ENCODE measurements around the gene IL1RAPL1. TPM values are rescaled to one million over a fixed set of nuclear protein-coding genes. Genes with fewer than 3 reads are reported as not detected.
"Not testable (repeated sequence)": the region's sequence is repeated elsewhere in the genome, so short reads cannot be mapped to it uniquely, and the experiment has no call there.

Gene IL1RAPL1
- total RNA-seq, 1 experiment from 2014 or later, result not detected

DNA sequence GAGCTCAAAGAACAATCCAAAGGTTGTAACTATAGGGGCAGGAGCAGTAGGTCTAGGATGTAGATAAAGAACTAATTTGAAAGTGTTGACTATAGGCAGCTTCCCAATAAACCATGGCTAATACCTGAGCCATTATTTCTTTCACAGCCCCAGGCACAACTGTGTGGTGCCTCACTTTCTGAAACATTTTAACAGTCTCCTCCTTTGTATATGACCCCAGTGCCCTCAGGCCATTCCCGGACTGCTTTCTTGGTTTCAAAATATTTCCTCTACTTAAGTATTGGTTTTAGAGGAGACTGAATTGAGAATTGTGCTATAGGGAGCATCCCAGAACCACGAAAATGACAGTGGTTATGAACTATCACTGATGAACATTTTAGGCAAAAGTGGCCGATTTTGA, 728.7 kb downstream of the IL1RAPL1 start:
- no peaks in the 10 kb centered on the region for H4K20me1 ChIP-seq (ENCODE audit: insufficient read depth, low read depth, low read length)
- H3K4me3 ChIP-seq (ENCODE audit: low read length), result no peak overlapping the region
- no peaks in the 10 kb centered on the region for H3K79me2 ChIP-seq (ENCODE audit: low read length)
- H2AFZ ChIP-seq (ENCODE audit: low read length), result no peak overlapping the region
- no peak for DNase-seq
- no peaks in the 10 kb centered on the region for H3K36me3 ChIP-seq (ENCODE audit: insufficient read depth, low read length)
- H3K27ac ChIP-seq (ENCODE audit: low read length), result no peak overlapping the region
- no peak overlapping the region for H3K9ac ChIP-seq (ENCODE audit: low read length)
- H3K9me3 ChIP-seq (ENCODE audit: low read length), result peaks cover 8% of the 10 kb centered on the region; the same call in 1 of the 2 replicates
- no peaks in the 10 kb centered on the region for H3K4me1 ChIP-seq (ENCODE audit: low read length)
- no peak overlapping the region for H3K4me2 ChIP-seq (ENCODE audit: low read depth, low read length, poor library complexity, severe bottlenecking)
- H3K27me3 ChIP-seq (ENCODE audit: low read length), result no peaks in the 10 kb centered on the region
- H3K9me2 ChIP-seq (replicated peaks; ENCODE audit: insufficient read depth, low read length), result no peaks in the 10 kb centered on the region

DNA sequence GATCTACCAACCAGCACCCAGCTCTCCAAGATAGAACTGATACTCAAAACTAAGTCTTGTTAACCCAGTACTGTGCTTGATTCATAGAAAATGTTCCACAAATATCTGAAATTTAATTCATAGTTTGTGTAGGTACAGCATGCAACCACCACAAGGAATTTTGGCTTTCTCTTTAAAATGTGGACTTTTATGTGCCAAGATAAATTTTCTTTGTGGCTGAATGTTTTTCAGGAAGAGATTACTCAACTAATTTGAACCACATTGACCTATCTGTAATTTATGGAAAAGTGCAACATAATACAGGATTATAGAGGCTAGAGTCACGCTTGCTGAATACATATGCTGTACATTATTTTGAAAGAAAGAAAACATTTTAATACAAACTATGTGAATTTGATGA, 730.8 kb downstream of the IL1RAPL1 start:
- no peaks in the 10 kb centered on the region for H3K27me3 ChIP-seq (ENCODE audit: low read length)
- H3K4me3 ChIP-seq (ENCODE audit: low read length), result no peak overlapping the region
- no peaks in the 10 kb centered on the region for H4K20me1 ChIP-seq (ENCODE audit: insufficient read depth, low read depth, low read length)
- DNase-seq, result no peak
- no peak overlapping the region for H3K4me2 ChIP-seq (ENCODE audit: low read depth, low read length, poor library complexity, severe bottlenecking)
- H3K27ac ChIP-seq (ENCODE audit: low read length), result no peak overlapping the region
- no peak overlapping the region for H3K9ac ChIP-seq (ENCODE audit: low read length)
- no peaks in the 10 kb centered on the region for H3K9me2 ChIP-seq (replicated peaks; ENCODE audit: insufficient read depth, low read length)
- no peaks in the 10 kb centered on the region for H3K4me1 ChIP-seq (ENCODE audit: low read length)
- no peaks in the 10 kb centered on the region for H3K36me3 ChIP-seq (ENCODE audit: insufficient read depth, low read length)
- H3K9me3 ChIP-seq (ENCODE audit: low read length), result peaks cover 13% of the 10 kb centered on the region; the same call in 1 of the 2 replicates
- no peak overlapping the region for H2AFZ ChIP-seq (ENCODE audit: low read length)
- H3K79me2 ChIP-seq (ENCODE audit: low read length), result no peaks in the 10 kb centered on the region

DNA sequence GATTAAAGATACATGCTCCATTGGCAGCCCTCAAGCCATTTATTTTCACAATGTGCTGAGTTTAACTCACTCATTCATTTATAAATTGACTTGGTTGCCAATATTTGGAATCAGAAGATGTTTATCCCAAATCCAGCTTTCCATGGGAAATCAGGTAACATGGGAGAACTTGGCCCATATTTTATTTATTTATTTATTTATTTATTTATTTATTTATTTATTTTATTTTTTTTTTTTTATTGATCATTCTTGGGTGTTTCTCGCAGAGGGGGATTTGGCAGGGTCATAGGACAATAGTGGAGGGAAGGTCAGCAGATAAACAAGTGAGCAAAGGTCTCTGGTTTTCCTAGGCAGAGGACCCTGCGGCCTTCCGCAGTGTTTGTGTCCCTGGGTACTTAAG, 745.2 kb downstream of the IL1RAPL1 start:
- not testable (repeated sequence) for H3K9ac ChIP-seq (ENCODE audit: low read length); H3K36me3 ChIP-seq (ENCODE audit: insufficient read depth, low read length); H3K27me3 ChIP-seq (ENCODE audit: low read length)

DNA sequence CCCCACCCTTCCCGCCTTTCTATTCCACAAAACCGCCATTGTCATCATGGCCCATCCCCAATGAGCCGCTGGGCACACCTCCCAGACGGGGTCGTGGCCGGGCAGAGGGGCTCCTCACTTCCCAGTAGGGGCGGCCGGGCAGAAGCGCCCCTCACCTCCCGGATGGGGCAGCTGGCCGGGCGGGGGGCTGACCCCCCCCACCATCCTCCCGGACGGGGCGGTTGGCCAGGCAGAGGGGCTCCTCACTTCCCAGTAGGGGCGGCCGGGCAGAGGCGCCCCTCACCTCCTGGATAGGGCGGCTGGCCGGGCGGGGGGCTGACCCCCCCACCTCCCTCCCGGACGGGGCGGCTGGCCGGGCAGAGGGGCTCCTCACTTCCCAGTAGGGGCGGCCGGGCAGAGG, 745.8 kb downstream of the IL1RAPL1 start:
- H3K4me3 ChIP-seq (ENCODE audit: low read length); H3K9me2 ChIP-seq (replicated peaks; ENCODE audit: insufficient read depth, low read length); DNase-seq; H2AFZ ChIP-seq (ENCODE audit: low read length); H3K27ac ChIP-seq (ENCODE audit: low read length); H3K36me3 ChIP-seq (ENCODE audit: insufficient read depth, low read length); H3K4me1 ChIP-seq (ENCODE audit: low read length); H4K20me1 ChIP-seq (ENCODE audit: insufficient read depth, low read depth, low read length); H3K79me2 ChIP-seq (ENCODE audit: low read length); H3K9ac ChIP-seq (ENCODE audit: low read length); H3K4me2 ChIP-seq (ENCODE audit: low read depth, low read length, poor library complexity, severe bottlenecking); H3K27me3 ChIP-seq (ENCODE audit: low read length): not testable (repeated sequence)
- H3K9me3 ChIP-seq (ENCODE audit: low read length), result peaks cover 17% of the 10 kb centered on the region; the same call in 1 of the 2 replicates

More for the DNA sequence above, 745.2 kb downstream of the IL1RAPL1 start:
- not testable (repeated sequence) for H2AFZ ChIP-seq (ENCODE audit: low read length); H3K9me2 ChIP-seq (replicated peaks; ENCODE audit: insufficient read depth, low read length); H3K27ac ChIP-seq (ENCODE audit: low read length); H3K79me2 ChIP-seq (ENCODE audit: low read length); H3K4me1 ChIP-seq (ENCODE audit: low read length); H3K4me2 ChIP-seq (ENCODE audit: low read depth, low read length, poor library complexity, severe bottlenecking); DNase-seq; H4K20me1 ChIP-seq (ENCODE audit: insufficient read depth, low read depth, low read length); H3K4me3 ChIP-seq (ENCODE audit: low read length)
- peaks cover 22% of the 10 kb centered on the region; the same call in 1 of the 2 replicates for H3K9me3 ChIP-seq (ENCODE audit: low read length)

DNA sequence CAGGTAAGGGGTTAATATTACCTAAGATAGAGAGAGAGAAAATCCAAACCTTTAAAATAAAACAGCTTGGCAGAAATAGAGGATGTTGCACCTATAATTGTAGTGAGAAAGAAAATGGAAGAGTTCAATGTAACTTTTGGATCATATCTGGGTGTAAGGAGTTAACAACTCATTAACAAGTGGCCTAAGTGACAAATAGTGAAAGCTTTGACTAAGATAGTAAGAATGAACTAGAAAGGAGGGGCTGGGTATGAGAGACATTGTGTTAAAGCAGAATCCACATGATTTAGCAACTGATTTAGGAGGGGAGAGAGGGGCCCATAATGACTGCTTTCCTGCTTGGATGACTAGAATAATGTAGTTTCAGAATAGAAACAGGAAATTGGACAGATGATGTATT, 761.0 kb downstream of the IL1RAPL1 start:
- Histone ChIP-seq H3K9me3 (ENCODE audit: low read length) (peaks cover 6% of the 10 kb centered on the region; the same call in 1 of the 2 replicates), H3K9me2 (replicated peaks; ENCODE audit: insufficient read depth, low read length) (no peaks in the 10 kb centered on the region), H4K20me1 (ENCODE audit: insufficient read depth, low read depth, low read length) (no peaks in the 10 kb centered on the region), H3K4me3 (ENCODE audit: low read length) (no peak overlapping the region), H3K27me3 (ENCODE audit: low read length) (no peaks in the 10 kb centered on the region), H2AFZ (ENCODE audit: low read length) (no peak overlapping the region), H3K4me1 (ENCODE audit: low read length) (no peaks in the 10 kb centered on the region), H3K9ac (ENCODE audit: low read length) (no peak overlapping the region), H3K79me2 (ENCODE audit: low read length) (no peaks in the 10 kb centered on the region), H3K27ac (ENCODE audit: low read length) (no peak overlapping the region), H3K4me2 (ENCODE audit: low read depth, low read length, poor library complexity, severe bottlenecking) (no peak overlapping the region), H3K36me3 (ENCODE audit: insufficient read depth, low read length) (no peaks in the 10 kb centered on the region)
- DNase-seq, result no peak

DNA sequence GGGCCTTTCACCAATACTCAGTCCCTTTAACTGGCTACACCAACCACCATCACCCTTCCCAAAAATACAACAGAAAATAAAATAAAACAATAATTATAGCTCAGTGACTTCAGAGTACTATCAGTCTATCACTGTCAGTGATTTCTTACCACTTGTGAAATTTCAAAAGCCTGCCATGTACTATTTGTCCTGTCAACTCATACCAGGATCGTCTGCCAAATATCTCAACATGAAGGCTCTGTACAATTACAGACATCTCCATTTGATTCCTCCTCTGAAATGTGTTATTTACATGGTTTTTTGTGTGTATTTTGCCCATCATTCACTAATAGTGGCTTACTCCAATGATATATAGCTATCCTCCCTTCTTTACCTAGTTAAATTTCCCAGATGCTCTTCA, 772.0 kb downstream of the IL1RAPL1 start:
- H3K9me3 ChIP-seq (ENCODE audit: low read length), result peaks cover 22% of the 10 kb centered on the region
- no peak for DNase-seq
- no peaks in the 10 kb centered on the region for H3K79me2 ChIP-seq (ENCODE audit: low read length)
- H3K4me1 ChIP-seq (ENCODE audit: low read length), result no peaks in the 10 kb centered on the region
- H4K20me1 ChIP-seq (ENCODE audit: insufficient read depth, low read depth, low read length), result no peaks in the 10 kb centered on the region
- H3K9me2 ChIP-seq (replicated peaks; ENCODE audit: insufficient read depth, low read length), result no peaks in the 10 kb centered on the region
- H3K4me3 ChIP-seq (ENCODE audit: low read length), result no peak overlapping the region
- H2AFZ ChIP-seq (ENCODE audit: low read length), result no peak overlapping the region
- no peaks in the 10 kb centered on the region for H3K36me3 ChIP-seq (ENCODE audit: insufficient read depth, low read length)
- H3K9ac ChIP-seq (ENCODE audit: low read length), result no peak overlapping the region
- H3K27ac ChIP-seq (ENCODE audit: low read length), result no peak overlapping the region
- no peak overlapping the region for H3K4me2 ChIP-seq (ENCODE audit: low read depth, low read length, poor library complexity, severe bottlenecking)
- no peaks in the 10 kb centered on the region for H3K27me3 ChIP-seq (ENCODE audit: low read length)

DNA sequence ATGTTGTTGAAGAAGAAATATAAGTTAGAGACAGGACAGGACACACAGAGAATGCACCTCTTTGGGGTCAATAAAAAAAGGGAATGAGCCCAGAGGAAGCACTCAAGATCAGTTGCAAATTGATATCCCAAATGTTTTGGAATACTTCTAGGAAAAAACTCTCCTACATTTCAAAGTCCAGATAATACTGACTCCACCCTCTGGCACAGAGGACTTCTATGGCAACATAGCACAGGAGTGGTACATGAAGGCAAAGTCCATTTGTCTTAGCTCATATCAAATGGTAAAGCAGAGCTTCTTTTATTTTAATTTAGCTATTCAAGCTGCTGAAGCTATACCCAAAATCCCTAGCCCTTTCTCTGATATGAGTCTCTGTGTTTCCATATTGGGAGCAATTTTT, 787.5 kb downstream of the IL1RAPL1 start:
- not testable (repeated sequence) for H3K4me1 ChIP-seq (ENCODE audit: low read length); H4K20me1 ChIP-seq (ENCODE audit: insufficient read depth, low read depth, low read length); H2AFZ ChIP-seq (ENCODE audit: low read length); H3K4me3 ChIP-seq (ENCODE audit: low read length); DNase-seq; H3K9me2 ChIP-seq (replicated peaks; ENCODE audit: insufficient read depth, low read length); H3K36me3 ChIP-seq (ENCODE audit: insufficient read depth, low read length); H3K79me2 ChIP-seq (ENCODE audit: low read length); H3K27me3 ChIP-seq (ENCODE audit: low read length); H3K27ac ChIP-seq (ENCODE audit: low read length); H3K4me2 ChIP-seq (ENCODE audit: low read depth, low read length, poor library complexity, severe bottlenecking); H3K9ac ChIP-seq (ENCODE audit: low read length)
- H3K9me3 ChIP-seq (ENCODE audit: low read length), result peaks cover 24% of the 10 kb centered on the region

DNA sequence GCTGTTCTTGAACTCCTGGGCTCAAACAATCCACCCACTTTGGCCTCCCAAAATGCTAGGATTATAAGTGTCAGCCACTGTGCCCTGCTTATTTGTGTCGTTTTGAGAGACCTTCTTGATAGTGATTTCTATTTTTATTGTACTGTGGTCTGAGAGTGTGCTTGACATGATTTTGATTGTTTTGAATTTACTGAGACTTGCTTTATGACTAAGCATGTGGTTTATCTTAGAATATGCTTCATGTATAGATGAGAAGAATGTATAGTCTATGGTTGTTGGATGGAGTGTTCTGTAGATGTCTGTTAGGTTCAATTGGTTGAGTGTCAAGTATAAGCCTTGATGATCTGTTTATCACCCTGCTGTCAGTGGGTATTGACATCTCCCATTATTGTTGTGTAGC, 789.3 kb downstream of the IL1RAPL1 start:
- Histone ChIP-seq H4K20me1 (ENCODE audit: insufficient read depth, low read depth, low read length) (no peaks in the 10 kb centered on the region), H2AFZ (ENCODE audit: low read length) (no peak overlapping the region), H3K9me2 (replicated peaks; ENCODE audit: insufficient read depth, low read length) (no peaks in the 10 kb centered on the region), H3K9me3 (ENCODE audit: low read length) (peaks cover 28% of the 10 kb centered on the region), H3K27me3 (ENCODE audit: low read length) (no peaks in the 10 kb centered on the region), H3K9ac (ENCODE audit: low read length) (no peak overlapping the region), H3K4me2 (ENCODE audit: low read depth, low read length, poor library complexity, severe bottlenecking) (no peak overlapping the region), H3K79me2 (ENCODE audit: low read length) (no peaks in the 10 kb centered on the region), H3K36me3 (ENCODE audit: insufficient read depth, low read length) (no peaks in the 10 kb centered on the region), H3K4me3 (ENCODE audit: low read length) (no peak overlapping the region), H3K4me1 (ENCODE audit: low read length) (no peaks in the 10 kb centered on the region), H3K27ac (ENCODE audit: low read length) (no peak overlapping the region)
- DNase-seq, result no peak

DNA sequence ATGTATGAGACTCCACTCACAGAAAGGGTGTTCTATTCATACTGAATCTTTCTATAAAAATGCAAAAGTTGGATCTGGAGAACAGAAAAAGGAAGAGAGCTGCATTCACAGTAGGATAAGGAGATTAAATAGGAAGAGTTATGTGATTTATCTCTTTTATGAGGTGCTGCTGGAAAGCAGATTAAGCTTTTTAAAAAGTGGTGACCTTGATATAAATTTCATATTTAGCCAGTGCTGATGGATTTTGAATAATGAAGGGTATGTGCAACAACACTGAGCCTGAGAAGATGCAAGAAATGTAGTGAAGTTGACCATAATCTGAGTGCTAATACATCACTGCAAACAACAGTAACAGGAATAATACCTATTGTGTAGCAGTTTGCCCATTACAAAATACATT, 795.6 kb downstream of the IL1RAPL1 start:
- Histone ChIP-seq H3K9me2 (replicated peaks; ENCODE audit: insufficient read depth, low read length) (no peaks in the 10 kb centered on the region), H4K20me1 (ENCODE audit: insufficient read depth, low read depth, low read length) (no peaks in the 10 kb centered on the region), H3K4me3 (ENCODE audit: low read length) (no peak overlapping the region), H2AFZ (ENCODE audit: low read length) (no peak overlapping the region), H3K27ac (ENCODE audit: low read length) (no peak overlapping the region), H3K4me2 (ENCODE audit: low read depth, low read length, poor library complexity, severe bottlenecking) (no peak overlapping the region), H3K79me2 (ENCODE audit: low read length) (no peaks in the 10 kb centered on the region), H3K36me3 (ENCODE audit: insufficient read depth, low read length) (no peaks in the 10 kb centered on the region), H3K27me3 (ENCODE audit: low read length) (no peaks in the 10 kb centered on the region), H3K4me1 (ENCODE audit: low read length) (no peaks in the 10 kb centered on the region), H3K9me3 (ENCODE audit: low read length) (peaks cover 30% of the 10 kb centered on the region; the same call in 1 of the 2 replicates), H3K9ac (ENCODE audit: low read length) (no peak overlapping the region)
- DNase-seq, result no peak

All from Karpas-422 (cell line).